SK-MEL-5 (cell line): ENCODE data around the gene FAM219B. TPM values are rescaled to one million over a fixed set of nuclear protein-coding genes. Genes with fewer than 3 reads are reported as not detected.
"Not testable (repeated sequence)": the region's sequence is repeated elsewhere in the genome, so short reads cannot be mapped to it uniquely, and the experiment has no call there.

Experiments
- DNase-seq: peaks from one replicate; pipeline ENCODE4 v3.0.0-alpha.2; 2016; ENCODE audit warnings: low read depth, low spot score
- in situ Hi-C: cut with HindIII; loops from 2 replicates; pipeline ENCODE4 v1.10.0; 2016; ENCODE audit warnings: low sequenced_read_pairs, high pct_unique_total_duplicates, low pct_unique_long_range_greater_than_20kb
- total RNA-seq: library from RNA; depleted of rRNA; stranded (reverse); fragments of >200 nt; shearing (Covaris generic); gene quantifications from 2 replicates; pipeline ENCODE4 v1.2.3, GENCODE V29; 2014

Gene FAM219B
- total RNA-seq, 1 experiment from 2014 or later, result 38.4 TPM

GRCh38 chr15:74887537-74888193 lies 19.0 kb downstream of the FAM219B start:
- in situ Hi-C loops, DNase-seq: not testable (repeated sequence)

GRCh38 chr15:74885461-74885860 lies 21.2 kb downstream of the FAM219B start:
- in situ Hi-C loops, result no loop called here

GRCh38 chr15:74884428-74885223 lies 22.0 kb downstream of the FAM219B start:
- no peak for DNase-seq
- in situ Hi-C loops, result no loop called here

More at GRCh38 chr15:74885461-74885860, 21.2 kb downstream of the FAM219B start:
- DNase-seq, result no peak

GRCh38 chr15:74882528-74882927 lies 24.1 kb downstream of the FAM219B start:
- in situ Hi-C loops, result no loop called here
- DNase-seq, result no peak

GRCh38 chr15:74878273-74878672 lies 28.4 kb downstream of the FAM219B start:
- in situ Hi-C loops, result no loop called here
- no peak for DNase-seq

GRCh38 chr15:74873756-74874424 lies 32.8 kb downstream of the FAM219B start:
- in situ Hi-C loops, result no loop called here
- peak; percentile 26 for DNase-seq

- in situ Hi-C loops, result no loop called here
- DNase-seq, result peak; percentile 96
Observed at GRCh38 chr15:74873036-74873755, 33.5 kb downstream of the FAM219B start, which contains the start of gene SCAMP2. Gene SCAMP2, minus strand, starts transcription at chr15:74873365. Its CDS starts 110 bp downstream, at chr15:74873255.

- in situ Hi-C loops, result no loop called here
Observed at GRCh38 chr15:74872702-74873035, 34.0 kb downstream of the FAM219B start.

GRCh38 chr15:74870436-74871215 lies 36.0 kb downstream of the FAM219B start:
- DNase-seq, result no peak
- in situ Hi-C loops, result no loop called here

More at GRCh38 chr15:74872702-74873035, 34.0 kb downstream of the FAM219B start:
- no peak for DNase-seq

- in situ Hi-C loops, result no loop called here
Observed at GRCh38 chr15:74869726-74870407, 36.8 kb downstream of the FAM219B start.

GRCh38 chr15:74869372-74869725 lies 37.3 kb downstream of the FAM219B start:
- in situ Hi-C loops, result no loop called here
- no peak for DNase-seq

More at GRCh38 chr15:74869726-74870407, 36.8 kb downstream of the FAM219B start:
- DNase-seq, result no peak

GRCh38 chr15:74868059-74868458 lies 38.6 kb downstream of the FAM219B start:
- in situ Hi-C loops, result no loop called here
- DNase-seq, result no peak

GRCh38 chr15:74867466-74868038 lies 39.1 kb downstream of the FAM219B start:
- in situ Hi-C loops, result no loop called here
- no peak for DNase-seq

- peak; percentile 53 for DNase-seq
- in situ Hi-C loops, result no loop called here
Observed at GRCh38 chr15:74866090-74866489, 40.6 kb downstream of the FAM219B start.

GRCh38 chr15:74865316-74865715 lies 41.3 kb downstream of the FAM219B start:
- DNase-seq, result no peak
- in situ Hi-C loops, result no loop called here

GRCh38 chr15:74864296-74864695 lies 42.4 kb downstream of the FAM219B start:
- DNase-seq, result no peak
- in situ Hi-C loops, result no loop called here
